ENCODE results near the gene MCM9.

Gene MCM9

GRCh38 chr6:118931436-118931835 lies 3.5 kb downstream of the MCM9 start:
- DNase-seq: no peak

GRCh38 chr6:118930680-118931079 lies 4.3 kb downstream of the MCM9 start:
- no peak for DNase-seq

- DNase-seq: no peak
Observed at GRCh38 chr6:118923035-118923434, 11.9 kb downstream of the MCM9 start.

- no peak for DNase-seq
Observed at GRCh38 chr6:118921084-118921483, 13.9 kb downstream of the MCM9 start.

GRCh38 chr6:118918329-118918725 lies 16.6 kb downstream of the MCM9 start:
- no peak for DNase-seq

- no peak for DNase-seq
Observed at GRCh38 chr6:118917546-118918328, 17.2 kb downstream of the MCM9 start.

- no peak for DNase-seq
Observed at GRCh38 chr6:118914598-118914997, 20.4 kb downstream of the MCM9 start.

GRCh38 chr6:118913161-118913560 lies 21.8 kb downstream of the MCM9 start:
- no peak for DNase-seq

GRCh38 chr6:118912646-118913045 lies 22.3 kb downstream of the MCM9 start:
- DNase-seq: no peak

GRCh38 chr6:118908441-118908840 lies 26.5 kb downstream of the MCM9 start:
- no peak for DNase-seq

- DNase-seq: no peak
Observed at GRCh38 chr6:118905851-118906250, 29.1 kb downstream of the MCM9 start.

GRCh38 chr6:118905084-118905483 lies 29.9 kb downstream of the MCM9 start:
- DNase-seq: no peak

- DNase-seq: no peak
Observed at GRCh38 chr6:118903691-118904090, 31.3 kb downstream of the MCM9 start.

- no peak for DNase-seq
Observed at GRCh38 chr6:118903138-118903537, 31.8 kb downstream of the MCM9 start.

GRCh38 chr6:118902726-118903125 lies 32.2 kb downstream of the MCM9 start:
- DNase-seq: no peak

- no peak for DNase-seq
Observed at GRCh38 chr6:118899948-118900347, 35.0 kb downstream of the MCM9 start.

GRCh38 chr6:118897386-118897785 lies 37.6 kb downstream of the MCM9 start:
- no peak for DNase-seq

GRCh38 chr6:118896339-118897136 lies 38.4 kb downstream of the MCM9 start:
- DNase-seq: peak; percentile 16

- no peak for DNase-seq
Observed at GRCh38 chr6:118895859-118896258, 39.1 kb downstream of the MCM9 start.

- no peak for DNase-seq
Observed at GRCh38 chr6:118895261-118895560, 39.7 kb downstream of the MCM9 start.

GRCh38 chr6:118894425-118895260 lies 40.3 kb downstream of the MCM9 start:
- peak; percentile 70 for DNase-seq

GRCh38 chr6:118893807-118894424 lies 41.0 kb downstream of the MCM9 start, which contains the start of gene ASF1A:
Gene ASF1A, plus strand, starts transcription at chr6:118894152. Its CDS starts 262 bp downstream, at chr6:118894414.
- peak; percentile 99 for DNase-seq

Data from NCI-H2029 (cell line).